Measurements from ENCODE around the gene MAP10. TPM values are rescaled to one million over a fixed set of nuclear protein-coding genes. Genes with fewer than 3 reads are reported as not detected.

The MAP10 gene
- total RNA-seq, 1 experiment from 2014 or later: 1.5 TPM

GRCh38 chr1:232798920-232799319 is 6.3 kb upstream of the MAP10 start:
- no peaks in the 10 kb centered on the region for H3K4me1 ChIP-seq (ENCODE audit: control insufficient read depth, insufficient read depth, low read length)
- BruUV-seq (replicated peaks): no TSS peak
- no peak for ATAC-seq
- H3K36me3 ChIP-seq (ENCODE audit: control insufficient read depth, insufficient read depth, low read length): no peaks in the 10 kb centered on the region; the same call in 1 of the 2 replicates
- ChIA-PET CTCF (no interaction called here), POLR2A (no interaction called here)
- intact Hi-C loops (cut with micrococcal nuclease; ENCODE audit: unreplicated experiment): no loop called here
- no peak for TF ChIP-seq TCF7L2 (IDR thresholded peaks at IDR 0.05; ENCODE audit: low read depth, low read length)
- no peak for TF ChIP-seq CTCF (IDR thresholded peaks at IDR 0.05)
- TF ChIP-seq REST (IDR thresholded peaks at IDR 0.05; ENCODE audit: insufficient read depth in 1 of 2, low read depth in 2 of 2, low read length in 1 of 2): no peak
- no peak for TF ChIP-seq POLR2AphosphoS5 (IDR thresholded peaks at IDR 0.05; ENCODE audit: low read depth, low read length)
- no peak for TF ChIP-seq SIN3A (IDR thresholded peaks at IDR 0.05; ENCODE audit: borderline replicate concordance, insufficient read depth, low read depth, low read length)
- no peak overlapping the region for H3K27ac ChIP-seq (ENCODE audit: low read length)
- H3K9me3 ChIP-seq (ENCODE audit: control insufficient read depth, insufficient read depth, low read depth, low read length): no peaks in the 10 kb centered on the region
- DNase-seq (ENCODE audit: low read depth, low spot score): no peak
- H3K27me3 ChIP-seq (ENCODE audit: control insufficient read depth, insufficient read depth, low read length): no peaks in the 10 kb centered on the region; the same call in 1 of the 2 replicates
- in situ Hi-C loops (cut with HindIII; ENCODE audit: low pct_unique_long_range_greater_than_20kb, low sequenced_read_pairs): no loop called here
- H3K4me3 ChIP-seq (ENCODE audit: low read depth in 2 of 2, low read length in 2 of 2): no peak overlapping the region

- BruUV-seq (replicated peaks): no TSS peak
- intact Hi-C loops (cut with micrococcal nuclease; ENCODE audit: unreplicated experiment) (no loop called here), in situ Hi-C loops (cut with HindIII; ENCODE audit: low pct_unique_long_range_greater_than_20kb, low sequenced_read_pairs) (no loop called here)
- Histone ChIP-seq H3K4me3 (ENCODE audit: low read depth in 2 of 2, low read length in 2 of 2) (peak overlapping the region; percentile 69 to 79), H3K4me1 (ENCODE audit: control insufficient read depth, insufficient read depth, low read length) (peaks cover 5% of the 10 kb centered on the region), H3K27me3 (ENCODE audit: control insufficient read depth, insufficient read depth, low read length) (peaks cover 3% of the 10 kb centered on the region), H3K27ac (ENCODE audit: low read length) (peak overlapping the region; percentile 89; the same call in 1 of the 2 replicates), H3K9me3 (ENCODE audit: control insufficient read depth, insufficient read depth, low read depth, low read length) (no peaks in the 10 kb centered on the region), H3K36me3 (ENCODE audit: control insufficient read depth, insufficient read depth, low read length) (no peaks in the 10 kb centered on the region; the same call in 1 of the 2 replicates)
- CTCF ChIA-PET: no interaction called here
- POLR2A ChIA-PET: no interaction called here
- ATAC-seq (0 out of 2 replicates have a peak, but pooled peaks have one; percentile 4), DNase-seq (ENCODE audit: low read depth, low spot score) (no peak)
- TF ChIP-seq POLR2AphosphoS5 (IDR thresholded peaks at IDR 0.05; ENCODE audit: low read depth, low read length): no peak
- no peak for TF ChIP-seq SIN3A (IDR thresholded peaks at IDR 0.05; ENCODE audit: borderline replicate concordance, insufficient read depth, low read depth, low read length)
Measured at GRCh38 chr1:232806186-232806510, 932 bp downstream of the MAP10 start.

GRCh38 chr1:232810856-232811255 is 5.6 kb downstream of the MAP10 start:
- Histone ChIP-seq H3K27ac (ENCODE audit: low read length) (no peak overlapping the region), H3K36me3 (ENCODE audit: control insufficient read depth, insufficient read depth, low read length) (no peaks in the 10 kb centered on the region; the same call in 1 of the 2 replicates), H3K4me3 (ENCODE audit: low read depth in 2 of 2, low read length in 2 of 2) (no peak overlapping the region), H3K9me3 (ENCODE audit: control insufficient read depth, insufficient read depth, low read depth, low read length) (no peaks in the 10 kb centered on the region), H3K27me3 (ENCODE audit: control insufficient read depth, insufficient read depth, low read length) (peaks cover 3% of the 10 kb centered on the region), H3K4me1 (ENCODE audit: control insufficient read depth, insufficient read depth, low read length) (no peaks in the 10 kb centered on the region)
- POLR2A ChIA-PET: no interaction called here
- no peak for TF ChIP-seq POLR2AphosphoS5 (IDR thresholded peaks at IDR 0.05; ENCODE audit: low read depth, low read length)
- no peak for TF ChIP-seq REST (IDR thresholded peaks at IDR 0.05; ENCODE audit: insufficient read depth in 1 of 2, low read depth in 2 of 2, low read length in 1 of 2)
- no peak for TF ChIP-seq TCF7L2 (IDR thresholded peaks at IDR 0.05; ENCODE audit: low read depth, low read length)
- no peak for TF ChIP-seq CTCF (IDR thresholded peaks at IDR 0.05)
- TF ChIP-seq SIN3A (IDR thresholded peaks at IDR 0.05; ENCODE audit: borderline replicate concordance, insufficient read depth, low read depth, low read length): no peak
- CTCF ChIA-PET: no interaction called here
- intact Hi-C loops (cut with micrococcal nuclease; ENCODE audit: unreplicated experiment) (loop anchor here (10.0 kb wide), 1 partner anchor 64 kb away; no protein-coding TSS in a partner anchor), in situ Hi-C loops (cut with HindIII; ENCODE audit: low pct_unique_long_range_greater_than_20kb, low sequenced_read_pairs) (no loop called here)
- DNase-seq (ENCODE audit: low read depth, low spot score): no peak
- BruUV-seq (replicated peaks): no TSS peak
- ATAC-seq: no peak

All from Panc1 (cell line).